GM18867 (cell line): ENCODE measurements around the gene TBX20.
A peak's percentile ranks its signal among the peaks of the same experiment; 100 is the strongest.

Experiments used
- ATAC-seq: cut with Tn5 transposase; IDR thresholded peaks from one replicate; pipeline ENCODE4 v1.9.1; 2021; ENCODE audit warnings: mild to moderate bottlenecking, moderate library complexity; ENCODE audit not compliant: unreplicated experiment

TBX20 gene

GRCh38 chr7:35253710-35254495 is at the start of gene TBX20:
TBX20 (minus strand) TSS chr7:35254100; CDS start chr7:35253620, 480 bp downstream.
- ATAC-seq, result peak; percentile 92

- ATAC-seq, result no peak
These were observed 35.5 kb upstream of the TBX20 start for GRCh38 chr7:35289376-35289775.

- ATAC-seq, result no peak
These were observed 33.1 kb upstream of the TBX20 start for GRCh38 chr7:35286986-35287385.

- no peak for ATAC-seq
These were observed 32.5 kb upstream of the TBX20 start for GRCh38 chr7:35286422-35286821.

- ATAC-seq, result no peak
These were observed 31.9 kb upstream of the TBX20 start for GRCh38 chr7:35285799-35286198.

GRCh38 chr7:35280902-35281301 is 27.0 kb upstream of the TBX20 start:
- no peak for ATAC-seq

GRCh38 chr7:35277359-35277758 is 23.5 kb upstream of the TBX20 start:
- no peak for ATAC-seq

GRCh38 chr7:35272246-35272645 is 18.3 kb upstream of the TBX20 start:
- ATAC-seq, result no peak

GRCh38 chr7:35268953-35269352 is 15.1 kb upstream of the TBX20 start:
- no peak for ATAC-seq

GRCh38 chr7:35267411-35267810 is 13.5 kb upstream of the TBX20 start:
- ATAC-seq, result no peak

GRCh38 chr7:35263396-35263795 is 9.5 kb upstream of the TBX20 start:
- ATAC-seq, result no peak

GRCh38 chr7:35261476-35262285 is 7.8 kb upstream of the TBX20 start:
- no peak for ATAC-seq

- ATAC-seq, result no peak
These were observed 7.1 kb upstream of the TBX20 start for GRCh38 chr7:35261041-35261440.

- no peak for ATAC-seq
These were observed 6.3 kb upstream of the TBX20 start for GRCh38 chr7:35260246-35260645.

GRCh38 chr7:35259523-35259908 is 5.6 kb upstream of the TBX20 start:
- ATAC-seq, result no peak

- no peak for ATAC-seq
These were observed 5.1 kb upstream of the TBX20 start for GRCh38 chr7:35258868-35259522.

GRCh38 chr7:35258125-35258867 is 4.4 kb upstream of the TBX20 start:
- ATAC-seq, result no peak

- ATAC-seq, result no peak
These were observed 3.6 kb upstream of the TBX20 start for GRCh38 chr7:35257251-35258124.

GRCh38 chr7:35256256-35257175 is 2.6 kb upstream of the TBX20 start:
- no peak for ATAC-seq
